GM15510 (cell line): ENCODE measurements around the gene BNC2.

Source experiments
- POLR2A ChIP-seq: IDR thresholded peaks from 3 replicates; pipeline ENCODE4 v1.6.1; 2011; ENCODE audit warnings: borderline replicate concordance; ENCODE audit not compliant: insufficient read length; ENCODE audit errors: extremely low read depth

Gene BNC2

DNA sequence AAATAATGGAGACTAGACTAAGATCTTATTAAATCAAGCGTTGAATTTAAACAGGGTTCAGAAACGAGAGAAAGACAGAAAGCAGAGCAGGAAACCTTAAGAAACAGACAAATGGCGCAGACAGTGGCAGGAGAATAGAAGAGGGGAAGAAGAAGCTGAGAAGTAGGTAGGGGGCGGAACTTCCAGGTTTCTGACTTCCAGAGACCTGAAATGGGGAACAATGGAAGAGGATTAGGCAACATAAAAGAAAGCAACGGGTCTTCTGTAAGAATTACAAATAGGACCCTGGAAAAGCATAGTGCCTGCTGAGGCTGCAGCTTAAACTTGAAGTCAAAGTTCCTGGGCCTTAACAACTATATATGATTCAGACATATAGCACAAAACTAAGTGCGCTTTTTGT, 101.7 kb downstream of the BNC2 start:
- TF ChIP-seq POLR2A: no peak

DNA sequence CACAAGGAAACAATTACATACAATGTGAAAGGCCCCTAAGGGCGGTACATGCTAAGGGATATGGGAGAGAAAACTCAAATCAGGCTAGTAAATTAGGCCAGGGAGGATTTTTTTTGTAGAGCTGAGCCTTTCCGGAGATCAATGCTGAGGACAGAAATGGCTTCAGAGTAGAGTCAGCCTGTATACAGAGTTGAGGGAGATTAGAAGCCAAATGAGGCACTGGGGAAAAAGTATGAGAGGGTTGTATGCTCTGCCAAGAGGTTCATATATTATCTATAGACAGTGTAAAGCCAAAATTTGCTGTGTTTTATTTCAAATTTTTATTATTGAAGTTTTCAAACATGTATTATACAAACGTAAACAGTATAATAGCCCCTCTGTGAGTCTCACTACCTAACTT, 103.1 kb downstream of the BNC2 start:
- no peak for TF ChIP-seq POLR2A

DNA sequence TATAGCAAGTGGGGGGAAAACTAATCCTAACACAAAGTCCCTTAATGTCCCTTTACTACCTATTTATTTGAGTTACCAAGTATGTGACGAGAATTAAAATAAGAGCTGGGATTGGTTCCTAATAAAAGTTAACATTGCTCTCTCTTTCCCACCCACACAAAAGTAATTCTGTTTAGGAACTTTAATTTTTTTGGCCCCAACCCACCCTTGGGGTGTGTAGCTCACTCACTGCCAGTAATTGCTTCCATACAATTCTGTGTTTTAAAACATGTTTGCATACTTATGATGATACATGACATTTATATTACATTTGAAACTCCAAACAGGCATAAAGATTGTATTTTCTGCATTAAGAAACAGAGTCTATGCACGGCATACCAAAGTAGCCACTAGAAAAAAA, 106.5 kb downstream of the BNC2 start:
- no peak for TF ChIP-seq POLR2A

DNA sequence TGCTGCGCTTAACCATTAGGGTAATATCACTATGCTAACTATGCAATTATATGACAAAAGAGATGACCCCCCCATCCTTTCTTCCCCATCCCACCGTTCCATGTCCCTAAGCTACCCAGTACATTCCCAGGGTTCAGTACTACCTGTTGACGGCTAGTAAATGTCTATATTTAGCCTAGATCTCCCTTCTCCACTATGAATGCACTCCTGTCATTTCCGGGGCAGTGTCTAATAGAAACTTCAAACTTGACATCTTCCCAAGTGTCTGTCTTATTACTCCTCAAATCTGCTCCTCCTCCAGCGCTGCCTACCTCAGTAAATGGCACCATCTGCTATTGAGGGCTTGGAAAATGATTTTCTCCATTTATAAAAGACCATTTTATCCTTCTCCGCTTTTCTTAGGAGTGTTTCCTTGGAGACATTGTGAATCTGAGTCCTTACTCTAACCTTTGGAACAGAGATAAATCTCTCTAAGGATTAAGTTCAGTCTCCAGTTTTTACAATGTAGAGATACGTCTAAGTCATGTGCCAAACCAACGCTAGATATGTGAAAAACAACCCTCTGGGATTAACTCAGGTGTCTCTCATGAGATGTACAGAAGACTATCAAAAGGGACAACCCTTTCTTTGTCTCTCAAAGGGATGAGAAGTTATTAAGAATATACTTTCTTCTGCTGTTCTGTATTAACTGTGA, 114.9 kb downstream of the BNC2 start:
- TF ChIP-seq POLR2A: no peak

DNA sequence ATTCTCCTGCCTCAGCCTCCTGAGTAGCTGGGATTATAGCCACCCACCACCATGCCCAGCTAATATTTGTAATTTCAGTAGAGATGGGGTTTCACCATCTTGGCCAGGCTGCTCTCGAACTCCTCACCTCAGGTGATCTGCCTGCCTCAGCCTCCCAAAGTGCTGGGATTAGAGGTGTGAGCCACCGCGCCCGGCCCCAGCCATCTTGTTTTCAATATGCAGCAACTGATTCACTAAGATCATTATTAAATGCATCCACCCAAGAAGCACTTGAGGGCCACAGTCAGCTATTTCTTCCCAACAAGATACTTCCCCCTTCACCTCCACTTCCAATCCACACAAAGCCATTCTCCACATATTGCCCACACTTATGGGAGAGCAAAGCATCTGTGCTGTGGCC, 115.8 kb downstream of the BNC2 start:
- TF ChIP-seq POLR2A: no peak

DNA sequence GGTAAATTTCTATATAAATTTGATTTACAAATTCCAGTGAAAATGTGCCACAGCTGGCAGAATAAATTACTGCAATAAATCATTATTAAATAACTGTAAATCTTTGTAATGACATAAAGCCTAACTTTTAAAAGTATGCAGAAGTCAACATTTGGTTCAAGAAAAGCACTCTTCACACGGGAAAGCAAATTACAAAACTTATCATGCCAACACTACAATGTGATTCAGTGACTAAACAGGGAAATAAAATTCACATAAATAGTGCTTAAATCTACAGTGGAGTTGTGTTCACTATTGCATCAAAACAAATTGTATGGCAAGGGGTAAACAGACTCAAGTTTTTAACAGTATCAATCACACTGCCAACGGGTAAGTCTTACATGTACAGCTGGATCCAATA, 117.2 kb downstream of the BNC2 start:
- TF ChIP-seq POLR2A: no peak

DNA sequence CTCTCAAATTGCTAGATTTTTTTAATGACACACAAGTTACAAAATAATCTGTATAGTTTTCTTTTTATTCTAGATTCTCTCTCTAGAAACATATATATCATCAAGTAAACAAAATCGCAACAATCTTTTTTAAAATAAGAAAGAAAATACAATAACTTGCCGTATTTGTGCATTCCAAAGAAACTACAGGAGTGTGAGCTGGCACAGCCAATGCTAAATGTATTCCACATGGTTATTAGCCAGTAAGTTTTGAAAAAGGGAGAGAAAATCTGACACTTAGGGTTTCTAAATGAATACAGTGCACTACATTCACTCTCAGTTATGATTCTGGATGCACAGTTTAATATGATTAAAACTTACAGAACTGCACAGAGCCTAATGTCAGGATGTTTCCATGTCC, 117.9 kb downstream of the BNC2 start:
- no peak for TF ChIP-seq POLR2A

DNA sequence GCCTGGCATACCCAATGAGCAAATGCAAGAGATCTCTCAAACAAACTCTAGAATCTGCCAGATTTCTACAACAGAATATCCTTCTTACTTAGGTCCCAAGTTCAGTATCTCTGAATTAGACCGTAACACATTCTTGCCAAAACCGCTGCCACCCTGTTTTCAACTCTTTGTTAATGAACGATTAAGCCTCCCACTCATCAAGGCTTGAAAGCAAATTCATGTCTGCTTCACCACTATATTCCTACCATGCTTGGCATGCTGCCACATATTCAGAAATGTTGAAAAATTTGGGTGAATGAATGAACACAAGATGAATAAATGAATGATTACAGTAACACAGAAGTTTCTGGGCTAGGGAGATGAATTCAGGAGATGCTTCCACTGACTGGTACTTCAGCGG, 119.9 kb downstream of the BNC2 start:
- no peak for TF ChIP-seq POLR2A

DNA sequence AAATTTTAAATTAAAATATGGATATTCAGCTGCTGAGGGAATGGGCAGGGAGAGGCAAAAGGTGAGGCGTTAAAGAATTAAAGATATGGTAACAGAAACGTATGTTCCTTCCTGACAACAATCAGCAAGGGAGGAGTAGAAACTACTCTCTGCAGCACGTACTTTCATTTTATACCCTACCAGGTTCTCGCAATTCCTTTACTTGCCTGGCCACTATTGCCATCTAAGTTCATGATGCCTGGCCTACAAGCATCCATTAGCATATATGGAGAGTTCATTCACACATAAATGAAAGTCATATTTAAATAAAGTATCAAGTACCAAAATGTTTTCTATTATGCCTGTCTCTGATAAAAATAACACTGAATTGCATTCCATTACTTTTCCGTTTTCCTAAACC, 125.1 kb downstream of the BNC2 start:
- TF ChIP-seq POLR2A: no peak

DNA sequence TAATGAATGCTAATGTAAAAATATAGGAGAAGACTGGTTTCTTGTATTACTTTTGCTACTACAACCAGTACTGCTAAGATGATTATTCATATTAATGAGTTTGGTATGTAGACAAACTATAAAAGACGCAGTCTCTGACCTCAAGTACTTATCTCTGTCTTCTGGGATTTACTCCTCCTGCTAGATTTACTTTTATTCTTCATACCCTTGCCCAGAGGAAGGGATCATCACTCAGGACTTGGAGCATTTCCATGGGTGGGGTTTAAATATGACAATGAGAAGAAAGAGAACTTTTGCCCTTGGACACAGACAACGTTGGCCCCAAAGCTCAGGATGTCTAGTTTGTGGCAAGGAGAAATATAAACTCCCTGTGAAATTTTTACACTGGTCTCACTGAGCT, 126.1 kb downstream of the BNC2 start:
- TF ChIP-seq POLR2A: no peak

DNA sequence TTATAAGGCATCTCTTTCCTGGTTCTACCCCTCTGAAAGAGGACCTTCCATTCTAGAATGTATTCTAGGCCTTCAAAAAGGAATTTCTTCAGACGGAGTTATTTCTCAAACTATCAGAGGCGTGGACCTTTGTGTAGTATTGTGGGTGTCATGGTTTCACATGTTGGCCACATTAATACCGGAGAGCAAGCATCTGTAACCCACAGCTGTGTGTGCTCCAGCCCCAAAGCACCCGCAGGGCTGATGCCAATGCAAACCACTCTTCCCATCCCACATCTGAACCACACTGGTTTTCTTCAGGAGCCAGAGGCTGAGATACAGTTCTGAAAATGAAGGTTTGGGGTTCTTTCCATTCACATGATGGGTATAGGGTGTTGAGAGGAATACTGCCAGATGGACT, 127.1 kb downstream of the BNC2 start:
- TF ChIP-seq POLR2A: no peak

DNA sequence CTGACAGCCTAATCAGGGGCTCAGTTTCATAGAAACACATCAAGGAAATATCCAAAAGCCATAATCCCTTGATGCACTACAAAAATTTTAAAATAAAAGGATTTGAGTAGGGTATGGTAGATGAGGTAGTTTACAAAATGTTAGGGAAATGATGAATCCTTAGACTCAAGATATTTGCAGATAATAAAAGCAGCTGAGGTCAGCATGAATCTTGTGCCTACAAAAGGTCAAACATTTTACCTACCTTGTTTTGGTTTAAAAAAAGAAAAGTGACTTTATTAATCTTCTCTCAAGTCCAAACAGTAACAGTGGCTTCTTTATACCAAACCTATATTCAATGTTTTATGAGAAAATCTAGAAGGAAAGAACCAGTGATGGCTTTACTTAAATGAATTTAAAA, 135.5 kb downstream of the BNC2 start:
- TF ChIP-seq POLR2A: no peak

DNA sequence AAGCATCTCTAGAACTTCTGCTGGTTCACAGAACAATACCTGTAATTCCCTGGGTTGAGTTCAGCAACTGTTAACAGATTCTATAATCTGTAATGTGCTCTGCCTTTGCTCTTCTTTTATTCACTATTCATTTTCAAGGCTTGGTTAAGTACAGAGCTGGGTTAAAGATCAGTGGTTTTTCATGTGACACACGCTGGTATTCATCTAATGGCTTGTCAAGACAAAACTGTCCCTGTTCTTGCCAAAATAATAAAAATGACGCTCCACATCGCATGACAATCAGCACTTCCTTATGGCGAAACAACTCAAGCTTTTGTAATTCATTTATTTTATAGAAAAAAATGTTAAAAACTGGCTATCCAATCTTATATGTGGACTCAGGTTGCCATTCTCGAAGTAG, 137.9 kb downstream of the BNC2 start:
- no peak for TF ChIP-seq POLR2A

DNA sequence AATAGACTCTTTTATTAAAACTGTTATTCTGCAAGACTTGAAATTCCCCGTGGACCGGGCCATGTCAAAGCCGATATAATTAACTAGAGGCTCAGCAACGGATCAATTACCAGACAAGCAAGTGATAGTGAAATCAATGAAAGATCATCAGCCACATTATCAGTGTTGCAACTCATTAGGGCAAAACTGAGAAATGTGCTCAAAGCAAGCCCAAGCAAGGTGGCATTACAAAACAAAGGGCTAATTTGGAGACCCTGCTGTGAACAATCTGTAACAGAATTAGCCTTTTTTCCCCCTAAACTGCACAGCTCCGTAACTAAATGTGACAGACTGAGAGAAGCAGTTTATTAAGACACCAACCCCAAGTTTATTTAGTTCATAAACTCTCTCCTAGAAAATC, 140.3 kb downstream of the BNC2 start:
- TF ChIP-seq POLR2A: no peak

DNA sequence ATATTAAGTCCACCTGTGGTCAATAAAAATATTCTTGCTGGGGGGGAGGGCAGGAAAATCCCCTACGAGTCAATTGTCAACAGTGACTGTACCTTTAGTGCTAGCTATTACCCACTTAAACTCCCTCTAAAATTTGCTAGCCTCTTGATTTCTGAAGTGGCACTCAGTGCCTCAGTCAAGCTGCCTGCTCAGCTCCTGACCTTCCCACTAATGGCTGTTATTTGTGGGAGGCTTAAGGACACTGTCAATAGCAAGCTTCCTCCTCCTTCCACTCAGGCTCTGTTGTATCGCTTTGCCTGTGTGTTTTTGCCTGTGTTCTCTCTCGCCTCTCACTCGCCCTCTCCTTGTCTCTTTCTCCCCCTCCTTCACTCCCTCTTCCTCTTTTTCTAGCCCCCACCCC, 140.8 kb downstream of the BNC2 start:
- TF ChIP-seq POLR2A: no peak

DNA sequence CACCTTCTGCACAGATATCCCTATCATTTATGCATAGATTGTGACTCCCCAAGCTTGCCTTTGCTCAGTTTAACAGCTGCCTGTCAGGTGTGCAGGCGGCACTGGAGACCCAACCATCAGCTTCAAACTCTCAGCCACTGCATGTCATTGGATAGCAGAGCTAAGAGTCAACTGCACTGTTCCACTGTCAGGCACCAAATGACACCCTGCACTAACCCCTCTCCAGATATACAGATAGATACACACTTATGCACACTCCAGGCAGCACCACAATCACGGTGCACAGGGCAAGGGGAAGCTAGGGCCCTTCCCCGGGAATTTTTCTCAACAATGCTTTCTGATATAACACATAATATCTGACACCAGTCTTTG, 142.3 kb downstream of the BNC2 start:
- no peak for TF ChIP-seq POLR2A

DNA sequence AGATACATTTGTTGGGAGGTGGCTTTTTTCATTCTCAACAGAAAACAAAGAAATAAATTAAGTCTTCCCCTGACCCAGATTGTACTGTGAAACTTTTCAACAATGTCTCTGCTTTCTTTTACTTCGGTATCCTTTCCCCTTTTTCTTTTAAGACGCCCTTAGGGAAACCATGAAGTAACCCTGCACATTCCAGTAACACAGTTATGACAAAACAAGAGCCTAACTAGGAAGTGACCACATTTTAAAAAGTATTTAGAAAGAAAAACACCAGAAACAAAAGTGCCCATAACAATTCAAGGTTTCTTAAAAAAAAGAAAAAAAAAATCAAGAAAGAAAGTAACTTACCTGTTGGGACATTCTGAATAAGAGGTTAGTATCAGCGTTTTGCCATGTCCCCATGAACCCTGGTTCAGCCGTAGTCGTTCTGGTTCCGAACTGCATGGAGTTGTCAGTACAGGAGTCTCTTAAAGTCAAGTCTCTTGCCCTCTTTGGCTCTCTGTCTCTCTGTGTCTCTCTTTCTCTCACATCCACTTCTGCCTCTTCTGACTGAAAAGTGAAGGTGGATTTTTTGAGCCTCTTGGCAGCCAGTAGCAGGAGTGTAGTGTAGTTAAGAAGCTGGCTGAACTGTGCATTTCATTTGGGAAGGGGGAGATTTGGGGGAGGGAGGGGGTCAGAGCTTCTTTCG, 142.9 kb downstream of the BNC2 start:
- TF ChIP-seq POLR2A: no peak

DNA sequence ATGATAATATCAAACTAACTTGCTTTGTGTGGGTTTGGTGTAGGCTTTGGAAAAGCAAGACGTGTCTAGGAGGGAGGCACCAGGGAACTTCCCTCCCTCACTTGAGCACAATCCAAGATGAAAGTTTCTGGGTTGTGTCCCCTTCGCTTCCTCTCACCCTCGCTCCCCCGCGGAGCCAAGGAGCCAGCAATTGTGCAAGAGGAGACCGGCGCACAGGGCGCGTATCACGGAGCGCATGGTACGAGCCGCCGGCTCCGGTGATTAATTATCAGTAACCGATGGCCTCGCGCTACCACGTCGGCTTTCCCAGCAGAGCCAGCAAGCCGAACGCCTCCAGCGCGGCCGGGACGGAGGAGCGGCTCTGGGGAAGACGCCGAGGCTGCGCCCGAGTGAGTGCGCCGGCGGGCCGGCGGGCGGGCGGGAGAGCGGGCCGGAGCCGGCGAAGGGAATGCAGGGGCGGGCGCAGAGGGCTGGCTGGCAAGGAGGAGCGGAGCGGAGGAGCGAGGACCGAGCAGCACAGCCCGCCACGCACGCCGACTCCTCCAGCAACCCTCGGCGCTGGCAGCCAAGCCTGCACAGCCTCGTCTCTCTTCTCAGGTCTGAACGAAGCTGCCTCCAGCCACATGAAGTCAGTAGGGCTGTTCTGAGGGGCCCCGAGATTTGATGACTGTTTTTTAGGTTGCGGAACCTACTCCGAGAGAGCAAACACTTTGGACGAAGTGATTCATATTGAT, 143.6 kb downstream of the BNC2 start:
- no peak for TF ChIP-seq POLR2A
